Neuronal stem cell (in vitro differentiated cells): ENCODE data around the gene TEDC1.
A peak's percentile ranks its signal among the peaks of the same experiment; 100 is the strongest.

ENCODE experiments used
- DNase-seq: peaks from one replicate; pipeline ENCODE4 v3.0.0-alpha.2; 2013; ENCODE audit warnings: low spot score
- H2AFZ ChIP-seq: one replicate; pipeline ENCODE4 v1.6.1; 2013; ENCODE audit warnings: mild to moderate bottlenecking, low read length, inconsistent platforms
- H2AK5ac ChIP-seq: 2 replicates; pipeline ENCODE4 v1.6.1; 2013; ENCODE audit warnings: low read depth, mild to moderate bottlenecking, inconsistent platforms, low read length, moderate library complexity, mixed read lengths
- H2BK120ac ChIP-seq: 2 replicates; pipeline ENCODE4 v1.6.1; 2013; ENCODE audit warnings: low read depth, mild to moderate bottlenecking, inconsistent platforms, low read length, moderate library complexity, mixed read lengths
- H2BK12ac ChIP-seq: one replicate; pipeline ENCODE4 v1.6.1; 2013; ENCODE audit warnings: low read length, inconsistent platforms
- H2BK15ac ChIP-seq: 2 replicates; pipeline ENCODE4 v1.6.1; 2013; ENCODE audit warnings: mild to moderate bottlenecking, low read length, inconsistent platforms, mixed read lengths
- H2BK5ac ChIP-seq: one replicate; pipeline ENCODE4 v1.6.1; 2013; ENCODE audit warnings: inconsistent platforms, mild to moderate bottlenecking, low read length, moderate library complexity
- H3K14ac ChIP-seq: one replicate; pipeline ENCODE4 v1.6.1; 2013; ENCODE audit warnings: low read length, inconsistent platforms
- H3K18ac ChIP-seq: 2 replicates; pipeline ENCODE4 v1.6.1; 2013; ENCODE audit warnings: low read length, inconsistent platforms
- H3K23ac ChIP-seq: 2 replicates; pipeline ENCODE4 v1.6.1; 2013; ENCODE audit warnings: low read depth, mild to moderate bottlenecking, mixed read lengths, low read length, inconsistent platforms; ENCODE audit not compliant: poor library complexity
- H3K27ac ChIP-seq: replicated peaks from 3 replicates; pipeline ENCODE4 v1.5.1; 2013; ENCODE audit warnings: low read length, inconsistent platforms
- H3K27me3 ChIP-seq, 3 experiments: 2 replicates each; pipeline ENCODE4 v1.6.1; 2013; ENCODE audit warnings: low read length in 3 of 3, mild to moderate bottlenecking in 2 of 3, inconsistent platforms in 1 of 3, low read depth in 1 of 3, mixed read lengths in 1 of 3, moderate library complexity in 1 of 3; ENCODE audit not compliant: control insufficient read depth in 3 of 3, insufficient read depth in 3 of 3
- H3K36me3 ChIP-seq, 2 donors: replicated peaks in 1 of 2; 2 replicates each; pipeline ENCODE4 v1.6.1; 2013; ENCODE audit warnings: low read length in 2 of 2; ENCODE audit not compliant: control insufficient read depth in 2 of 2, insufficient read depth in 2 of 2
- H3K4ac ChIP-seq: 2 replicates; pipeline ENCODE4 v1.6.1; 2013; ENCODE audit warnings: inconsistent platforms, mild to moderate bottlenecking, low read length, moderate library complexity
- H3K4me1 ChIP-seq, 2 donors: 1 replicate in 1 of 2; 2 replicates in 1 of 2; pipeline ENCODE4 v1.6.1; 2013; ENCODE audit warnings: low read length in 2 of 2, low read depth in 1 of 2; ENCODE audit not compliant: control insufficient read depth in 2 of 2, insufficient read depth in 1 of 2
- H3K4me2 ChIP-seq: one replicate; pipeline ENCODE4 v1.6.1; 2013; ENCODE audit warnings: mild to moderate bottlenecking, low read length, inconsistent platforms; ENCODE audit not compliant: insufficient read depth, poor library complexity, severe bottlenecking
- H3K4me3 ChIP-seq, 2 donors: 2 replicates each; pipeline ENCODE4 v1.5.1; 2013; ENCODE audit warnings: low read length in 2 of 2, mild to moderate bottlenecking in 2 of 2, inconsistent platforms in 1 of 2, moderate library complexity in 1 of 2
- H3K79me1 ChIP-seq: one replicate; pipeline ENCODE4 v1.6.1; 2013; ENCODE audit warnings: low read depth, mild to moderate bottlenecking, inconsistent platforms, low read length, moderate library complexity
- H3K9ac ChIP-seq: one replicate; pipeline ENCODE4 v1.6.1; 2013; ENCODE audit warnings: mild to moderate bottlenecking, low read depth, low read length, inconsistent platforms; ENCODE audit not compliant: poor library complexity
- H3K9me3 ChIP-seq, 2 donors: replicated peaks in 1 of 2; 2 replicates each; pipeline versions ENCODE3 to v1.6.1; 2013; ENCODE audit warnings: low read length in 2 of 2, mild to moderate bottlenecking in 2 of 2, inconsistent platforms in 1 of 2, low read depth in 1 of 2, mixed read lengths in 1 of 2, moderate library complexity in 1 of 2; ENCODE audit not compliant: control insufficient read depth in 2 of 2, insufficient read depth in 1 of 2
- H4K8ac ChIP-seq: one replicate; pipeline ENCODE4 v1.6.1; 2013; ENCODE audit warnings: low read depth, mild to moderate bottlenecking, inconsistent platforms, low read length, moderate library complexity
- H4K91ac ChIP-seq: one replicate; pipeline ENCODE4 v1.6.1; 2013; ENCODE audit warnings: low read length, low read depth, mild to moderate bottlenecking, inconsistent platforms; ENCODE audit not compliant: poor library complexity
- WGBS, 2 donors: extraction: QIAGEN DNeasy Blood & Tissue Kit; methylation state at CpG; one replicate each; pipeline ENCODE4 v1.1.7; 2013; ENCODE audit warnings: missing lambda C conversion rate in 2 of 2, mixed read lengths in 1 of 2; ENCODE audit not compliant: insufficient read length in 2 of 2, insufficient replicate concordance in 1 of 2; ENCODE audit errors: extremely low coverage in 2 of 2; 5-methylcytosine and 5-hydroxymethylcytosine counted together

The TEDC1 gene

DNA sequence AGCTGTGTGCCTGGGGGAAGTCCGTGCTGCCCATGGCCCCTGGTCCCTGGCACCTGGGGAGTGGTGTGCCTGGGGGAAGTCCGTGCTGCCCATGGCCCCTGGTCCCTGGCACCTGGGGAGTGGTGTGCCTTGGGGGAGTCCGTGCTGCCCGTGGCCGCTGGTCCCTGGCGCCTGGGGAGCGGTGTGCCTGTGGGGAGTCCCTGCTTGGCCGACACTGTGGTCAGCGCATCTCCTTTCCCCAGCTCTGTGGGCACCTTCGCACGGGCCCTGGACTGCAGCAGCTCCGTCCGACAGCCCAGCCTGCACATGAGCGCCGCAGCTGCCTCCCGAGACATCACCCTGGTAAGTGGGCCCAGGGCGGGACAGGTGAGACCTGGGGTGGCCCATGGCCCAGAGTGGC, 30.9 kb upstream of the TEDC1 start:
- Histone ChIP-seq H3K79me1 (peaks cover 23% of the 10 kb centered on the region), H3K9ac (no peak overlapping the region), H3K4me2 (no peak overlapping the region), H2BK5ac (no peak overlapping the region), H3K4ac (peak overlapping the region; percentile 53), H3K4me3 (no peak overlapping the region), H3K14ac (no peak overlapping the region), H2AK5ac (no peak overlapping the region), H3K36me3 (peaks cover 56 to 78% of the 10 kb centered on the region in 2 donors), H4K8ac (no peak overlapping the region), H3K9me3 (peaks cover 0 to 2% of the 10 kb centered on the region in 2 donors), H2BK12ac (no peak overlapping the region), H3K27ac (no peak overlapping the region), H2AFZ (no peak overlapping the region), H4K91ac (no peak overlapping the region), H2BK15ac (no peak overlapping the region), H3K27me3 (no peaks in the 10 kb centered on the region), H3K23ac (no peak overlapping the region), H3K18ac (no peak overlapping the region), H2BK120ac (no peak overlapping the region), H3K4me1 (peaks cover 0 to 5% of the 10 kb centered on the region in 2 donors)
- no CpG with 5 or more reads among the region's 17 CpGs for WGBS, 2 donors
- no peak for DNase-seq

DNA sequence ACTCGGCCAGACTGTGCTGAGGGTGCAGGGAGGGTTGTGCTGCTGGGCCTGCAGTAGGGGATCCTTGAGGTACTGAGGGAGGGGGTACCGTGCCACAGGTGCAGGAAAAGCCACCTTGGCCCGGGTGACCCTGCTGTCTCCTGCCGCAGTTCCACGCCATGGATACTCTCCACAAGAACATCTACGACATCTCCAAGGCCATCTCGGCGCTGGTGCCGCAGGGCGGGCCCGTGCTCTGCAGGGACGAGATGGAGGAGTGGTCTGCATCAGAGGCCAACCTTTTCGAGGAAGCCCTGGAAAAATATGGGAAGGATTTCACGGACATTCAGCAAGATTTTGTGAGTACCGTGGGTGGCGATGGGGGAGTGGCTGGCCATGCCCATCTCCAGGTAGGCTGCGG, 30.4 kb upstream of the TEDC1 start:
- Histone ChIP-seq H3K23ac (peak overlapping the region; percentile 31), H2AFZ (no peak overlapping the region), H3K14ac (no peak overlapping the region), H3K27ac (no peak overlapping the region), H3K4me1 (peaks cover 0 to 5% of the 10 kb centered on the region in 2 donors), H2BK12ac (no peak overlapping the region), H3K36me3 (peaks cover 55 to 78% of the 10 kb centered on the region in 2 donors), H2BK120ac (no peak overlapping the region), H3K4ac (no peak overlapping the region), H3K18ac (no peak overlapping the region), H3K4me3 (no peak overlapping the region), H3K79me1 (peaks cover 22% of the 10 kb centered on the region), H2AK5ac (no peak overlapping the region), H3K4me2 (no peak overlapping the region), H3K9ac (no peak overlapping the region), H2BK15ac (no peak overlapping the region), H3K27me3 (no peaks in the 10 kb centered on the region), H2BK5ac (peak overlapping the region; percentile 5), H4K91ac (no peak overlapping the region), H3K9me3 (peaks cover 0 to 2% of the 10 kb centered on the region in 2 donors), H4K8ac (no peak overlapping the region)
- WGBS, 2 donors: no CpG with 5 or more reads among the region's 17 CpGs
- DNase-seq: no peak

DNA sequence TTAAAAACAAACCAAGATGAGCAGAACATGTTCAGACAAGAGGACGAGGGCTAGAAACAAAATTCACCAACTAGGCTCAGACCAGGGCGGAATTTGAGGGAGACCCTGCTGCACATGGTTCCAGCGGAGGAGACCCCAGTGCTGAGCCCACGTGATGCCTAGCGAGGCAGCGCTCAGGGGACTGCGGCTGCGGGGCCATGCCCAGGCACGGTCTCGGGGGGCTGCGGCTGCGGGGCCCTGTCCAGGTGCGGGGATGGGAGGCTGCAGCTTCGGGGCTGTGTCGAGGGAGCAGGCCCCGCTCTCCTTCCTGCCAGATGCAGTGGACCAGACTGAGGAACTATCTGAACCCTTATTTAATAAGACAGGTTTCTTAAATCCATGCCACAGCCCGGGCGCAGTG, 29.1 kb upstream of the TEDC1 start:
- WGBS, 2 donors: no CpG with 5 or more reads among the region's 18 CpGs

DNA sequence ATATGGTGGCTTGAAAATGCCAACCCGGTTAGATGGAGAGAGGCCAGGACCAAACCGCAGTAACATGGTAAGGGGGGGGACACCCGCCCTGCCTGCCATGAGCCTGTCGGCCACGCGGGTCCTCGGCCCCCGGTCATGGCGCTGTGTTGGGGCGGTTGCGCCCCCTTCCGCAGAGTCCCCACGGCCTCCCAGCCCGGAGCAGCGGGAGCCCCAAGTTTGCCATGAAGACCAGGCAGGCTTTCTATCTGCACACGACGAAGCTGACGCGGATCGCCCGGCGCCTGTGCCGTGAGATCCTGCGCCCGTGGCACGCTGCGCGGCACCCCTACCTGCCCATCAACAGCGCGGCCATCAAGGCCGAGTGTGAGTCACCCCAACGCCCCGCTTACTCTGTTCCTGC, 26.5 kb upstream of the TEDC1 start:
- Histone ChIP-seq H2BK15ac (no peak overlapping the region), H3K23ac (no peak overlapping the region), H4K8ac (no peak overlapping the region), H2BK5ac (no peak overlapping the region), H3K36me3 (peaks cover 48 to 86% of the 10 kb centered on the region in 2 donors), H3K27me3 (no peaks in the 10 kb centered on the region), H3K18ac (no peak overlapping the region), H2AK5ac (no peak overlapping the region), H3K4me1 (peaks cover 0 to 5% of the 10 kb centered on the region in 2 donors), H3K4me2 (no peak overlapping the region), H2BK120ac (no peak overlapping the region), H3K9me3 (peaks cover 0 to 2% of the 10 kb centered on the region in 2 donors), H2AFZ (no peak overlapping the region), H4K91ac (no peak overlapping the region), H3K27ac (no peak overlapping the region), H3K14ac (no peak overlapping the region), H3K9ac (no peak overlapping the region), H3K4me3 (peak overlapping the region in 1 of 2 donors; percentile 36), H3K4ac (no peak overlapping the region), H2BK12ac (no peak overlapping the region), H3K79me1 (peaks cover 6% of the 10 kb centered on the region)
- DNase-seq: no peak
- WGBS, 2 donors: no CpG with 5 or more reads among the region's 33 CpGs

More for the DNA sequence above, 29.1 kb upstream of the TEDC1 start:
- Histone ChIP-seq H3K9me3 (peaks cover 0 to 2% of the 10 kb centered on the region in 2 donors), H3K14ac (no peak overlapping the region), H3K79me1 (peaks cover 11% of the 10 kb centered on the region), H3K36me3 (peaks cover 51 to 76% of the 10 kb centered on the region in 2 donors), H2AFZ (no peak overlapping the region), H3K4me3 (peak overlapping the region in 1 of 2 donors; percentile 34), H3K4ac (no peak overlapping the region), H4K8ac (no peak overlapping the region), H3K4me1 (peaks cover 0 to 5% of the 10 kb centered on the region in 2 donors), H2BK5ac (no peak overlapping the region), H3K9ac (no peak overlapping the region), H3K27ac (no peak overlapping the region), H2BK15ac (no peak overlapping the region), H3K18ac (no peak overlapping the region), H3K4me2 (no peak overlapping the region), H3K27me3 (no peaks in the 10 kb centered on the region), H2AK5ac (no peak overlapping the region), H2BK120ac (no peak overlapping the region), H2BK12ac (no peak overlapping the region), H3K23ac (no peak overlapping the region), H4K91ac (no peak overlapping the region)
- no peak for DNase-seq
